Inflammatory macrophage treated with lipopolysaccharide for 1 hour (primary cell): ENCODE measurements around the gene SCD.
"Not testable (repeated sequence)": the region's sequence is repeated elsewhere in the genome, so short reads cannot be mapped to it uniquely, and the experiment has no call there.

Experiments
- DNase-seq, 2 donors: peaks; one replicate each; pipeline ENCODE4 v3.0.0-alpha.2; 2020 to 2022

The SCD gene

DNA sequence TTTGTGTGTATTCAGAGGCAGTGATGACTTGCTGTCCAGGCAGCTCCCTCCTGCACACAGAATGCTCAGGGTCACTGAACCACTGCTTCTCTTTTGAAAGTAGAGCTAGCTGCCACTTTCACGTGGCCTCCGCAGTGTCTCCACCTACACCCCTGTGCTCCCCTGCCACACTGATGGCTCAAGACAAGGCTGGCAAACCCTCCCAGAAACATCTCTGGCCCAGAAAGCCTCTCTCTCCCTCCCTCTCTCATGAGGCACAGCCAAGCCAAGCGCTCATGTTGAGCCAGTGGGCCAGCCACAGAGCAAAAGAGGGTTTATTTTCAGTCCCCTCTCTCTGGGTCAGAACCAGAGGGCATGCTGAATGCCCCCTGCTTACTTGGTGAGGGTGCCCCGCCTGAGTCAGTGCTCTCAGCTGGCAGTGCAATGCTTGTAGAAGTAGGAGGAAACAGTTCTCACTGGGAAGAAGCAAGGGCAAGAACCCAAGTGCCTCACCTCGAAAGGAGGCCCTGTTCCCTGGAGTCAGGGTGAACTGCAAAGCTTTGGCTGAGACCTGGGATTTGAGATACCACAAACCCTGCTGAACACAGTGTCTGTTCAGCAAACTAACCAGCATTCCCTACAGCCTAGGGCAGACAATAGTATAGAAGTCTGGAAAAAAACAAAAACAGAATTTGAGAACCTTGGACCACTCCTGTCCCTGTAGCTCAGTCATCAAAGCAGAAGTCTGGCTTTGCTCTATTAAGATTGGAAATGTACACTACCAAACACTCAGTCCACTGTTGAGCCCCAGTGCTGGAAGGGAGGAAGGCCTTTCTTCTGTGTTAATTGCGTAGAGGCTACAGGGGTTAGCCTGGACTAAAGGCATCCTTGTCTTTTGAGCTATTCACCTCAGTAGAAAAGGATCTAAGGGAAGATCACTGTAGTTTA lies 15.8 kb downstream of the SCD start:
- no peak for DNase-seq

DNA sequence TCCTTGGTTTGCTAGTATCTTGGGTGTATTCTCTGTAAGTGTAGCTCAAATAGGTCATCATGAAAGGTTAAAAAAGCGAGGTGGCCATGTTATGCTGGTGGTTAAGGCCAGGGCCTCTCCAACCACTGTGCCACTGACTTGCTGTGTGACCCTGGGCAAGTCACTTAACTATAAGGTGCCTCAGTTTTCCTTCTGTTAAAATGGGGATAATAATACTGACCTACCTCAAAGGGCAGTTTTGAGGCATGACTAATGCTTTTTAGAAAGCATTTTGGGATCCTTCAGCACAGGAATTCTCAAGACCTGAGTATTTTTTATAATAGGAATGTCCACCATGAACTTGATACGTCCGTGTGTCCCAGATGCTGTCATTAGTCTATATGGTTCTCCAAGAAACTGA lies 17.1 kb downstream of the SCD start:
- DNase-seq: no peak

DNA sequence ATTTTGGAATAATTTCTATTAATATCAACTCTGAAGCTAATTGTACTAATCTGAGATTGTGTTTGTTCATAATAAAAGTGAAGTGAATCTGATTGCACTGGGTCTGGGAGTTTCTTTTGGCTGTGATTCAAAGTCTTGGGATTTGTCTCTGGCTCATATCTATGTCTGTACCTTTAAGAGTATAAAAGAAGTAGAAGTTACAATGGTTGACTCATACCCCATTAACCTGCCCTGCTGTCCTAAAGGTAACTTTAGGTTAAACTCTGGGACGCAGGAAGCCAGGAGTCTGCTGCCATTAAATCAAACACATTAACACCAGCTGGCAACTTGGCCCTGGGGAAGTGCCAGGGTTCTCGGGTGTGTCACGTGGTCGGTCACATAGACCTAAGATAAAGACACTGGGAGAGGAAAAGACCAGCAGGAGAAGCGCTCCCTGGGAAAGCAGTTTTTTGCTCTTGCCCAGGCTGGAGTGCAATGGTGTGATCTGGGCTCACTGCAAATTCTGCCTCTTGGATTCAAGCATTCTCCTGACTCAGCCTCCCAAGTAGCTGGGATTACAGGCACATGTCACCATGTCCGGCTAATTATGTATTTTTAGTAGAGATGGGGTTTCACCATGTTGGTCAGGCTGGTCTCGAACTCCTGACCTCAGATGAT lies 17.8 kb downstream of the SCD start:
- peak; percentile 34 to 59 for DNase-seq

DNA sequence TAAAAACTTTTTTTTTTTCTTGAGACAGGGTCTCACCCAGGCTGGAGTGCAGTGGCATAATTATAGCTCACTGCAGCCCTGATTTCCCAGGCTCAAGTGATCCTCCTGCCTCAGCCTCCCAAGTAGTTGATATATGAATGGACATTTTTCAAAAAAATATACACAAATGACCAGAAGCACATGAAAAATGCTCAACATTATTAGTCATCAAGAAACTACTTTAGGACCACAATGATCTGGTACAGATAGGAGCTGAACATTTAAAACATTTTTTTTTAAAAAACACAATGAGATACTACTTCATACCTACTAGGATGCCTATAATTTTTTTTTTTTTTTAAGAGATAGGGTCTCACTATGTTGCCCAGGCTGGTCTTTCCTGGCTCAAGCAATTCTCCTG lies 21.7 kb downstream of the SCD start:
- DNase-seq: no peak

DNA sequence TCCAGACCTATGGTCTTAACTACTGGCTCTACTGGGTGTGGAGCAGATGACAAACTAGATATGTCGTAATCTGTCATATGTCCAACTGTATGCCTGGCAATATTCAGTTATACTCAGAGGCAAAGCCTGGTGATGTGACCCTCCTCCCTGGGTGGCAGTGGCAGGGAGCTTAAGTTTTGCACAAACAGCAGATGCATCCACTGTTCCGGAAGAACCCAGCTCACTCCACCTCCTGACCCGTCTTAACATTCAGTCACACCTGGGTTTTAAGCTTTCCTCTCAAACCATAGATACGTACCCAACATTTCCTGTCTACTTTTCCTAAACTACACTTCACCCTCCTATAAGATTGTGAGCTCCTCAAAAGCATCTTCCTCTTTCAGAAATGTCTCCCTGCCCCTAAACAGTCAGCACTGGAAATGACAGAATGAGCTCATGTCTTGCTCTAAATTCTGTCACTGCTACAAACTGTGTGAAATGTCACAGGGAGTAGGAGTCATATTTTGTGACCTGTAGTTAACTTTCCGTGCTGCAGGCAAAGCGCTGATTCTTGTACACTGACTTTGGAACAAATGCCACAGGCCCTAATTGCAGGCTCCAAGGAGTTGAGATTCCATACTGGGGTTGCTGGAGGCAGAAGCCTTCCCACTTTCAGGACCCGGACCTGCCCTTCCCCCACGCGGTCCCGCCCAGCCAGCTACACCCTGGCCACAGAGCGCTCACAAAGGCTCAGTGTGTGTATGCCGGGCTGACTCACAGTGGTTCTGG lies 23.9 kb downstream of the SCD start:
- peak; percentile 87 to 96 for DNase-seq

DNA sequence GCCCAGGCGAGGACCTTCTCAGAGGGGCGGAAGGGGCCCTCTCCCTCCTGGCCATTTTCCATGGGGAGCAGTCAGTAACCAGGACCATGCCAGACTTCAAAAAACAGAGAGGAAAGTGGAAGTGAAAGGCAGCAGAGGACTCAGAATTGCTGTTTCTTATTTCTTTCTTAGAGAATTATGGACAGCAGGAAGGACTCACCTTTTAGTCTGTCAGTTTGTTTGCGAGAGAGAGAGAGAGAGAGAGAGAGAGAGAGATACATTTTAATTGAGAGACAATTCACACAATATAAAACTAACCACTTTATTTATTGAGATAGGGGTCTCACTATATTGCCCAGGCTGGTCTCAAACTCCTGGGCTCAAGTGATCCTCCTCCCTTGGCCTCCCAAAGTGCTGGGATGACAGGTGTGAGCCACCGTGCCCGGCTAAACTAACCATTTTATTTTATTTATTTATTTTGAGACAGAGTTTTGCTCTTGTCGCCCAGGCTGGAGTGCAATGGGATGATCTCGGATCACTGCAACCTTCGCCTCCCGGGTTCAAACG lies 24.5 kb downstream of the SCD start:
- DNase-seq: no peak

DNA sequence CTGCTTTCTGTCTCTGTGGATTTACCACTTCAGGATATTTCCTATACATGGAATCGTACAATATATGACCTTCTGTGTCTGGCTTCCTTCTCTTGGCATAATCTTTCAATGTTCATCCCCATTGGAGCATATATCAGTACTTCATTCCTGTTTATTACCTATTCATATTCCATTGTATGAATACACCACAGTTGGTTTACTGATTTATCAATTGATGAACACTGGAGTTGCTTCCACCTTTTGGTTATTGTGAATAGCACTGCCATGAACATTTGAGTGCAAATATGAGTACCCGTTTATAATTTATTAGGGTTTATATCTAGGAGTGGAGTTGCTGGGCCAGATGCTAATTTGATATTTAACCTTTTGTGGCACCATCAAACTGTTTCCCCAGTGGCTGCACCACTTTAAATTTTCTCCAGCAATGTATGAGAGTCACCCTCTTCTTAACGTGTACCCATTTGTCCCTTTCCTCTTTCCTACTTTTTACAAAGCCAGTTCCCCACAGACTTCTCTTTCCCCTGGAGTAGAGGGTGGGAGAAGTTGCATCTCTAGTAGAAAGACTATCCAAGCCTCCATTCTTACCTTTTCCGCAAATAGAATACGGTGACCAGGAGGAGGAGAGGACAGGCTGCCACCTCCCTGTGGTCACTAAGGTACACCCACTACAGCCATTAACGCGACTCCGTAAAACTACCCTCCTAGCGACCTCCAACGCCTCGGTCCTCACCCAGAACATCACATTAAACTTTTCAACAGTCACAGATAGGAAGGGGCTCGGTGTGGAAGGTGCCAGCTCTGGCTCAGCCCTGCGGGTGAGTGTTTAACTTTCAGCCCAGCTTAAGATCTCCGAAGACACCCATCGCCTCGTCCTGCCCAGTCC lies 25.6 kb downstream of the SCD start:
- peak in 1 of 2 donors; percentile 19 for DNase-seq

DNA sequence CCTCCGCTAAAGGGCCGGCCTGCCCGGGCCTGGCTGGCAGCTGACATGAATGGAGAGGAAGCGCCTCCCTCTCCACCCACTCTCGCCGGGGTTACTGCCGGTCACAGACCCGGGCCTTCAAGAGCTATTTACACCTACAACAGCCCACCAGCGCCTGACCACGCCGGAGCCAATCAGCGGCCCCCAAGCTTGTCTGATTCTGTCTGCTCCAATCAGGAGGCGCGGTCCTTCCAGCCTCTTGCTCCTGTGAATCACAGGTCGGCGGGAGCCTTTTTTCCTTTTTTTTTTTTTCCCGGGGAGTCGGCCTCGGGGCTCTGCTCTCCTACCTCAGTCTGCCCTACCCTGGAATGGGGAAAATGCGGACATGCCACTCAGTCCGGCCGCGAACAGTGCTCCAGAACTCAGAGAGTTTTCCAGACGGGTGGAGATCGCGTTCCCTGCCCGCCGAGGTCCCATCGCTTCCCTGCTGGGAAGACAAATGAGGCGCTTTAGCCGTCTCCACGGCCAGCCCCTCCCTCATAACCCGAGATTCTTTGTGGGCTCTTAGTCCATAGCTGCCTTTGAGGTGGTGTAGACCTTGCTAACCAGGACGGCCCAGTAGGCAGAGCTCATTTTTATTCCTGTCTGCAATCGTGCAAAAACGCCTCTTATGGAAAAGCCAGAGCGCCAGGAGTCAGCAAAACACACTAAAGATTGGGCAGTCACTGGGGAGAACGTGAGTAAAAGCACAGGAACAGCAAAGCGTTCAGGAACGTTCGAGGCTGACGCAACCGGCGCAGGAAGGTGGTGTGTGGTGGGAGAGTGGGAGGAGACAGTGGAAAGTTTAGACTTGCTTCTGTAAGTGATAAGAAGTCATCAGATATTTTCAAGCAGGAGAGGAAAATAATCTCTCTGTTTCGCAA lies 26.5 kb downstream of the SCD start:
- peak; percentile 96 to 99 for DNase-seq

DNA sequence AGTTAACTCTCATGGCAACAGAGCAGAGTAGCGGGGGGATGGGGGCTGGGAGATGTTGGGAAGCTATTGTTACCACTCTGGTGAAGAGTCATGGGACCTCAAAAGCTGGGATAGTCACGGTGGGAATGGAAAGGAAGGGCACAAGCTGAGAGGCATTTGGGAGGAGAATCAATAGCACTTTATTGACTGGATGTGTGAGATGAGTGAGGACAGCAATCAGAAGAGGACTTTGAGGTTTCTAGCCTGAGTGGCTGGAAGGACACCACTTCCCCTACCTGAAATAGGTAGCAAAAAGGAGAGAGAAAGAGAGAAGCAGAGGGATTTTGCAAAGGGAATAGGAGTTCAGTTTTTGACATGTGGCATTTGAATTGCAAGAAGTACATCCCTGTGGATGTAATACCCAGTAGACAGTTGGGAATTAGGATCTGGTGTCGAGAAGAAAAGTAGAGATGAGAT lies 27.2 kb downstream of the SCD start:
- no peak for DNase-seq

DNA sequence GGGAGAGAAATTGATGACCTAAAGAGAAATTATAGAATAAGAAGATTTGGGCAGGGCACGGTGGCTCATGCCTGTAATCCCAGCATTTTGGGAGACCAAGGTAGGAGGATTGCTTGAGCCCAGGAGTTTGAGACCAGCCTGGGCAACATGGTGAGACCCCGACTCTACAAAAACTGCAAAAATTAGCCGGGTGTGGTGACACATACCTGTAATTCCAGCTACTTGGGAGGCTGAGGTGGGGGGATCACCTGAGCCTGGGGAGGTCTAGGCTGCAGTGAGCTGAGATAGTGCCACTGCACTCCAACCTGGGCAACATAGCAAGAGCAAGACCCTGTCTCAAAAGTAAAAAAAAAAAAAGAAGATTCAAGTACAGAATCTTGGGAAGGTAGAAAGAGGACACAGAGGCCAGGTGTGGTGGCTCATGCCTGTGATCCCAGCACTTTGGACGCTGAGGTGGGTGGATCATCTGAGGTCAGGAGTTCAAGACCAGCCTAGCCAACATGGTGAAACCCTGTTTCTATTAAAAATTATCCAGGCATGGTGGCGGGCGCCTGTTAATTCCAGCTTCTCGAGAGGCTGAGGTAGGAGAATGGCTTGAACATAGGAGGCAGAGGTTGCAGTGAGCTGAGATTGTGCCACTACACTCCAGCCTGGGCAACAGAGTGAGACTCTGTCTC lies 27.8 kb downstream of the SCD start:
- not testable (repeated sequence) for DNase-seq

DNA sequence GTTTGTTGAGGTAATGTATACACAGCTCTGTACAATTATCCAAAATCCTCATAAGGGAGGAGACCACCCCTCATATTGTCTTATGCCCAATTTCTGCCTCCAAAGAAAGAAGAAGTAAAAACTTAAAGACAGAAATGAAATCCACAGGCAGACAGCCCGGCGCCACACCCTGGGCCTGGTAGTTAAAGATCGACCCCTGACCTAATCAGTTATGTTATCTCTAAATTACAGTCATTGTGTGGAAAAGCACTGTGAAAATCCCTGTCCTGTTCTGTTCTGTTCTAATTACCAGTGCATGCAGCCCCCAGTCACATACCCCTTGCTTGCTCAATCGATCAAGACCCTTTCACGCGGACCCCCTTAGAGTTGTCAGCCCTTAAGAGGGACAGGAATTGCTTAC lies 29.6 kb downstream of the SCD start:
- not testable (repeated sequence) for DNase-seq

DNA sequence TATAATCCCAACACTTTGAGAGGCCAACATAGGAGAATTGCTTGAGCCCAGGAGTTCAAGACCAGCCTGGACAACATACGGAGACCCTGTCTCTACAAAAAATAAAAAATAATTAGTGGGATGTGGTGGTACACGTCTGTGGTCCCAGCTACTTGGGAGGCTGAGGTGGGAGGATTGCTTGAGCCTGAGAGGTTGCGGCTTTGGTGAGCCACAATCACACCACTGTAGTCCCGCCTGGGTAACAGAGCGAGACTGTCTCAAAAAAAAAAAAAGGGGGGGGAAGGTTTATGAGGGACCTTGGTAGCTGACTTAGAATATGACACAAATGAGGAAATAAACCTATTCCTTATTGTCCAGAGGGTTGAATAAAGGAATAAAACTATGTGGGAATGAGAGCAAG lies 30.8 kb downstream of the SCD start:
- no peak for DNase-seq

DNA sequence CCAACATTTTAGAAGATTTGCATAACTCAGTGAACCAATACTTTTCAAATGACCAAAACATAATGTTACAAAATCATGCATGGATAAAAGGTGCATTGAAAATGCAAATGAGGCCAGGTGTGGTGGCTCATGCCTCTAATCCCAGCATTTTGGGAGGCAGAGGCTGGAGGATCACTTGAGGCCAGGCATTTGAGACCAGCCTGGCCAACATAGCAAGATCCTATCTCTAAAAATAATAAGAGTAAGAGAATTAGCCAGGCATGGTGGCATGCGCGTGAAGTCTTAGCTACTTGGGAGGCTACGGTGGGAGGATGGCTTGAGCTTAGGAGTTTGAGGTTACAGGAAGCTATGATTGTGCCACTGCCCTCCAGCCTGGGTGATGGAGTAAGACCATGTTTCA lies 33.4 kb downstream of the SCD start:
- no peak for DNase-seq

DNA sequence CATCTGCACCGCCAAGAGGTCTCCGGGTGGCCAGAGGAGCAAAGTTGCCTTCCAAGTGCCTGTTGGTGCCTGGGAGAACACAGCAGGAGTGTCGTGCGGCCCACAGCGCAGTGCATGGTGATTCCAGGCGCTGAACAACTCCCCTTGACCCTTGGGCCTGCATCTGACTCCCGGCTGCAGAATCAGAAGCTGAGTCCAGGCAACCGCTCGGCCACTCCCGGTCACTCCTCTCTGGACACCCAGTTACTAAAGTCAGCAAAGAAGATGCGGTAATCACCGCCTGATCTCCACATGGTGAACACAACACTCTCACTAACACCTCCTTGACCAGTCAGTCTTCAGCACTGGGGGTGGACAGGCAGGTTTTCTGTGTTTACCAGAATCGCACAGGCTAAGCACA lies 35.5 kb downstream of the SCD start:
- no peak for DNase-seq

DNA sequence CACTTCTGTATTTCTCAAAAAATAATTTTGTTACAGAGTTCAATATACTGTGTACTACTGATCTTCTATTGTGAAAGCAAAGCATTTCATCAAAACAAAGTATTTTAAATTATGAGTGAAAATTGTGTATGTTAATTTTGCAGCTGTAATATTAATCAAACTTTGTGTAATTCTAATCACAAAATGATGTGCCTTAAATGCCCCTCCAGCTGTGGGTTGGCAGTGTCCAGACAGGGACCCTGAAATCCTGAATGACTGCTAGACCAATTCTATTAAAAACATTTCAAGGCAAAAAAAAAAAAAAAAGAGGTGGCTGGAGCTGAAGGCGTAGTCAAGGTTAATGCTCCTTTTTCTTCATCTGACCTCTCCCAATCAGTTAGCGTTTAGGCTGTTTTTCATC lies 36.2 kb downstream of the SCD start:
- no peak for DNase-seq

DNA sequence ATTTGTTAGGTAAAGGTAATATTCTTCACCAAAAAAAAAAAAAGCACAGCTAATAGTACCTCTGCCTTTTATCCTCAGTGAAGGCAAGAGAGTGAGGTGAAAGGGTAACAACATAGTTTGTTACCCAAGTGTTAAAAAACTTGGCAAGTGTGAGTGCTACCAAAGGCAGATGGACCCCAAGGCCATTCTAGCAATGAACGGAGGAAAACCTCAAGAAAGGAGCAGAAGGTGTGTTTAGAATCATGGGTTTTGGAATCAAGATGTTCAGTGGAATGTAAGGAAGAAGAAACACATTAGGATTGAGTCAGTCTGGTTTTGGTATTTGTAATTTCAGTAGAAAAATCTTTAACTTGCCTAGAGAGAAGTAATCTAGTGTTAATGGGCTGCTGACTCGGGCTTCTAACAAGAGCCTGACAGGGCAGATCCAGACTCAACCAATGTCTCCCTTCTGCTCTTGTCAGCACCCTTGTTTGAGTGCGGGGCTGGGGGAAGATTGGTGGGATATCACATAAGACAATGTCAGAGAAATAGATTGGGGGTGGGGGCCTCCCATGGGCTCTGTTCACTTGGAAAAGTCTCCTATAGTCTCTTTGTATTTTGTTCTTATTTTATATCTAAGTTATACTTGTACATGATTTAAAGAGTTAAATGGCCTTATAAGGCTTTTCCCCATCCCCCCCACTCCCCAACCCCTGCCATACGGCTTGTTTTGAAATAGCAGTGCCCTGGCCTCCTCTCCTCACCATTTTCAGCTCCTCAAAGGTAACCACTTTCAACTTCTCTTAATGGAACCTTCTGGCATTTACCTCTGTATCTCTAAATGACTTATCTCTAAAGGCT lies 44.4 kb downstream of the SCD start:
- no peak for DNase-seq

DNA sequence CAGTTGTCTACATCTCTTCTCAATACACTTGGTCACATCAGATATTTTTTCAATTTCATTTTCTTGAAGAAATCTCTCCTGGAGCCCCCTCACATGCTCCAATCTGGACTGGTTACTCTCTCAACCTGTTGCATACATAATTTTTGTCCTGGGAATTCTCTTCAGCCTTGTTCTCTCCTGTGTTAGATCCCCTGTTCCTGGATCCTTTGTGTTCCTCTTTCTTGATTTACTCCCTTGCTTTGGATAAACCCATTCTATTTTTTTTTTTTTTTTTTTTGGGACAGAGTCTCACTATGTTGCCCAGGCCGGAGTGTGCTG lies 45.6 kb downstream of the SCD start:
- no peak for DNase-seq

DNA sequence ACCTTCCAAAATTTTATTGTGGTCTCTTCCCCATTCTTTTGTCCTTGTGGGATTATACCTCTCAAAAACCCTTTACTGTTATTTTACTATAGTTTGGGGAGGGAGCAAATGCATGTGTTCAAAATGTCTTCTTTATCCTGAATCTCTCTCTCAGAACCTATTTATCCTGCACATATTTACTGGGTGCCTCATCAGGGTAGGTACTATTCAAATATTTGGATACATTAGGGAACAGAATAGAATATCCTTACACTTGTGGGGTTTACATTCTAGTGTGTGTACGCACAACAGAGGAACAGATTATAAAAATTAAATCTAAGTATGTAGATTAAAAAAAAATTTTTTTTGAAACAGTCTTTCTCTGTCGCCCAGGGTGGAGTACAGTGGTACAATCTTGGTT lies 48.6 kb downstream of the SCD start:
- DNase-seq: no peak

DNA sequence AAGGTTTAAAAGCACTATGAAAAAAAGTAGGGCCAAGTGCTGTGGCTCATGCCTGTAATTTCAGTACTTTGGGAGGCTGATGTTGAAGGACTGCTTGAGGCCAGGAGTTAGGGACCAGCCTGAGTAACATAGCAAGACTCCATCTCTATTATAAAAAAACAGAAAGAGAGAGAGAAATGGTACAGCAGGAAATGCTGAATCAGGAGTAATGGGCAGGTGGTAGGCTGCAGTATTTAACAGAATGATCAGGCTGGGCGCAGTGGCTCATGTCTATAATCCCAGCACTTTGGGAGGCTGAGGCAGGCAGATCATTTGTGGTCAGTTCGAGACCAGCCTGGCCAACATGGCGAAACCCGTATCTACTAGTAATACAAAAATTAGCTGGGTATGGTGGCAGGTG lies 49.6 kb downstream of the SCD start:
- no peak for DNase-seq
